Measurements from ENCODE around the gene MYRIP.

DNA sequence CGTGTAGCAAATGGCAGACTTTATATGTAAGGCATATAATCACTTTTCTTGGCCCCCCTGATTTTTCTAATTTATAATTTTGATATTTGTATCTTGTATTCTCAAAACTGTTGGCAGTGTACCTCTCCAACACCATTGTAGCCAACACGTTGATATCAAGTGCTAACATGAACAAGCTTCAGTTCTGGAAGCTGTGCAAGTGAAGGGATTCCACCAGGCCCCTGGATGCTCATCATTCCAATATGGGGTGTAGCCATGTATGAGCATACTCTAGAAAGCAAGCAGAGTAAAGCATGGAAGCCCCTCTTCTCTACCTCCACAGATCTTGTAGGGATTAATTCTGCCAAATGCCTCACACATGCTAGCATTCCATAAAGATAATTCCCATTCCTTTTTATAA is 211.3 kb downstream of the MYRIP start:
- TF ChIP-seq, protein P1, sequence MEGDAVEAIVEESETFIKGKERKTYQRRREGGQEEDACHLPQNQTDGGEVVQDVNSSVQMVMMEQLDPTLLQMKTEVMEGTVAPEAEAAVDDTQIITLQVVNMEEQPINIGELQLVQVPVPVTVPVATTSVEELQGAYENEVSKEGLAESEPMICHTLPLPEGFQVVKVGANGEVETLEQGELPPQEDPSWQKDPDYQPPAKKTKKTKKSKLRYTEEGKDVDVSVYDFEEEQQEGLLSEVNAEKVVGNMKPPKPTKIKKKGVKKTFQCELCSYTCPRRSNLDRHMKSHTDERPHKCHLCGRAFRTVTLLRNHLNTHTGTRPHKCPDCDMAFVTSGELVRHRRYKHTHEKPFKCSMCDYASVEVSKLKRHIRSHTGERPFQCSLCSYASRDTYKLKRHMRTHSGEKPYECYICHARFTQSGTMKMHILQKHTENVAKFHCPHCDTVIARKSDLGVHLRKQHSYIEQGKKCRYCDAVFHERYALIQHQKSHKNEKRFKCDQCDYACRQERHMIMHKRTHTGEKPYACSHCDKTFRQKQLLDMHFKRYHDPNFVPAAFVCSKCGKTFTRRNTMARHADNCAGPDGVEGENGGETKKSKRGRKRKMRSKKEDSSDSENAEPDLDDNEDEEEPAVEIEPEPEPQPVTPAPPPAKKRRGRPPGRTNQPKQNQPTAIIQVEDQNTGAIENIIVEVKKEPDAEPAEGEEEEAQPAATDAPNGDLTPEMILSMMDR (IDR thresholded peaks at IDR 0.05), result no peak
- no peak for TF ChIP-seq POLR2A (IDR thresholded peaks at IDR 0.05)

All from testis (tissue), 2 donors.